HUES48 (cell line): ENCODE data around the gene RASGRF1.

Experiments used
- H3K27ac ChIP-seq: one replicate; pipeline ENCODE4 v1.7.0; 2013; ENCODE audit warnings: low read depth, low read length, inconsistent platforms
- H3K27me3 ChIP-seq: 2 replicates; pipeline ENCODE4 v1.6.1; 2013; ENCODE audit warnings: mild to moderate bottlenecking, low read length; ENCODE audit not compliant: control insufficient read depth, insufficient read depth
- H3K36me3 ChIP-seq: 2 replicates; pipeline ENCODE4 v1.6.1; 2013; ENCODE audit warnings: low read length; ENCODE audit not compliant: control insufficient read depth, insufficient read depth
- H3K4me1 ChIP-seq: 2 replicates; pipeline ENCODE4 v1.6.1; 2013; ENCODE audit warnings: mild to moderate bottlenecking, low read length; ENCODE audit not compliant: control insufficient read depth, insufficient read depth
- H3K4me3 ChIP-seq: 2 replicates; pipeline ENCODE4 v1.5.1; 2013; ENCODE audit warnings: mild to moderate bottlenecking, low read depth, low read length
- H3K9ac ChIP-seq: 2 replicates; pipeline ENCODE4 v1.6.1; 2013; ENCODE audit warnings: mild to moderate bottlenecking, low read depth, low read length, moderate library complexity
- H3K9me3 ChIP-seq: 2 replicates; pipeline ENCODE4 v1.6.1; 2013; ENCODE audit warnings: low read length; ENCODE audit not compliant: control insufficient read depth, insufficient read depth

Gene RASGRF1

GRCh38 chr15:78937132-78937739, 153.3 kb downstream of the RASGRF1 start:
- Histone ChIP-seq H3K9me3 (no peaks in the 10 kb centered on the region), H3K27ac (no peak overlapping the region), H3K4me1 (no peaks in the 10 kb centered on the region), H3K27me3 (no peaks in the 10 kb centered on the region), H3K9ac (no peak overlapping the region), H3K4me3 (no peak overlapping the region), H3K36me3 (no peaks in the 10 kb centered on the region)

GRCh38 chr15:78934655-78935023, 155.9 kb downstream of the RASGRF1 start:
- H3K27ac ChIP-seq, result no peak overlapping the region
- no peak overlapping the region for H3K4me3 ChIP-seq
- H3K9me3 ChIP-seq, result no peaks in the 10 kb centered on the region
- no peak overlapping the region for H3K9ac ChIP-seq
- no peaks in the 10 kb centered on the region for H3K4me1 ChIP-seq
- H3K36me3 ChIP-seq, result no peaks in the 10 kb centered on the region
- H3K27me3 ChIP-seq, result no peaks in the 10 kb centered on the region

GRCh38 chr15:78933823-78934654, 156.5 kb downstream of the RASGRF1 start:
- Histone ChIP-seq H3K9me3 (no peaks in the 10 kb centered on the region), H3K4me3 (no peak overlapping the region), H3K9ac (no peak overlapping the region), H3K36me3 (no peaks in the 10 kb centered on the region), H3K4me1 (no peaks in the 10 kb centered on the region), H3K27ac (no peak overlapping the region), H3K27me3 (no peaks in the 10 kb centered on the region)

GRCh38 chr15:78933187-78933822, 157.3 kb downstream of the RASGRF1 start:
- Histone ChIP-seq H3K27ac (no peak overlapping the region), H3K36me3 (no peaks in the 10 kb centered on the region), H3K27me3 (no peaks in the 10 kb centered on the region)

GRCh38 chr15:78932258-78932808, 158.2 kb downstream of the RASGRF1 start:
- Histone ChIP-seq H3K9ac (no peak overlapping the region), H3K9me3 (no peaks in the 10 kb centered on the region), H3K27ac (no peak overlapping the region), H3K4me1 (no peaks in the 10 kb centered on the region), H3K4me3 (no peak overlapping the region), H3K36me3 (no peaks in the 10 kb centered on the region), H3K27me3 (no peaks in the 10 kb centered on the region)

More at GRCh38 chr15:78933187-78933822, 157.3 kb downstream of the RASGRF1 start:
- Histone ChIP-seq H3K4me1 (no peaks in the 10 kb centered on the region), H3K4me3 (no peak overlapping the region), H3K9me3 (no peaks in the 10 kb centered on the region), H3K9ac (no peak overlapping the region)

- H3K9me3 ChIP-seq, result no peaks in the 10 kb centered on the region
- no peaks in the 10 kb centered on the region for H3K4me1 ChIP-seq
- H3K27me3 ChIP-seq, result no peaks in the 10 kb centered on the region
- H3K27ac ChIP-seq, result no peak overlapping the region
- H3K36me3 ChIP-seq, result no peaks in the 10 kb centered on the region
- H3K4me3 ChIP-seq, result no peak overlapping the region
- H3K9ac ChIP-seq, result no peak overlapping the region
Observed at GRCh38 chr15:78931439-78932257, 158.9 kb downstream of the RASGRF1 start.

- no peaks in the 10 kb centered on the region for H3K9me3 ChIP-seq
- no peak overlapping the region for H3K27ac ChIP-seq
- no peak overlapping the region for H3K4me3 ChIP-seq
- H3K4me1 ChIP-seq, result no peaks in the 10 kb centered on the region
- H3K9ac ChIP-seq, result no peak overlapping the region
- no peaks in the 10 kb centered on the region for H3K27me3 ChIP-seq
- no peaks in the 10 kb centered on the region for H3K36me3 ChIP-seq
Observed at GRCh38 chr15:78930577-78931388, 159.8 kb downstream of the RASGRF1 start.

GRCh38 chr15:78929536-78930264, 160.9 kb downstream of the RASGRF1 start:
- Histone ChIP-seq H3K4me1 (no peaks in the 10 kb centered on the region), H3K36me3 (no peaks in the 10 kb centered on the region), H3K27ac (no peak overlapping the region), H3K27me3 (no peaks in the 10 kb centered on the region), H3K4me3 (no peak overlapping the region), H3K9me3 (no peaks in the 10 kb centered on the region), H3K9ac (no peak overlapping the region)

- Histone ChIP-seq H3K27me3 (no peaks in the 10 kb centered on the region), H3K9ac (no peak overlapping the region), H3K9me3 (no peaks in the 10 kb centered on the region), H3K27ac (no peak overlapping the region), H3K4me3 (no peak overlapping the region), H3K36me3 (peaks cover 2% of the 10 kb centered on the region; the same call in 1 of the 2 replicates), H3K4me1 (no peaks in the 10 kb centered on the region)
Observed at GRCh38 chr15:78928616-78929093, 161.9 kb downstream of the RASGRF1 start.
